Activated CD8-positive, alpha-beta T cell treated with anti-CD3 and anti-CD28 coated beads for 36 hours (primary cell): ENCODE data around the gene PARD3. TPM values are rescaled to one million over a fixed set of nuclear protein-coding genes. Genes with fewer than 3 reads are reported as not detected.

Experiments
- ATAC-seq: fragments of 200-7000 bp; cut with Tn5 transposase; one replicate; pipeline ENCODE4 v1.10.0; 2021; ENCODE audit warnings: mild to moderate bottlenecking, moderate library complexity
- CTCF ChIA-PET: fragments of 350-600 bp; sonication (Branson Sonifier 250); formaldehyde crosslinking; loops from one replicate; lab custom pipeline; 2021; ENCODE audit warnings: antibody characterized with exemption; lab: Charles Lee
- POLR2A ChIA-PET: fragments of 350-600 bp; sonication (Branson Sonifier 250); formaldehyde crosslinking; loops from one replicate; lab custom pipeline; 2021; ENCODE audit warnings: antibody characterized with exemption; lab: Charles Lee
- DNase-seq: peaks from one replicate; pipeline ENCODE4 v3.0.0-alpha.2; 2020
- H3K27ac Mint-ChIP-seq: one replicate; pipeline ENCODE4 v1.8.0; 2021; ENCODE audit warnings: mild to moderate bottlenecking, mixed read lengths
- H3K27me3 Mint-ChIP-seq: one replicate; pipeline ENCODE4 v1.8.0; 2021; ENCODE audit warnings: mixed read lengths
- H3K36me3 Mint-ChIP-seq: one replicate; pipeline ENCODE4 v1.8.0; 2021; ENCODE audit warnings: low read depth, mixed read lengths
- H3K4me1 Mint-ChIP-seq: one replicate; pipeline ENCODE4 v1.8.0; 2021; ENCODE audit warnings: low read depth, mixed read lengths
- H3K4me3 Mint-ChIP-seq: one replicate; pipeline ENCODE4 v1.8.0; 2021; ENCODE audit warnings: mild to moderate bottlenecking, moderate library complexity, mixed read lengths
- H3K9me3 Mint-ChIP-seq: one replicate; pipeline ENCODE4 v1.8.0; 2021; ENCODE audit warnings: mixed read lengths
- CTCF ChIP-seq: fragments of 200-600 bp; IDR thresholded peaks from one replicate; pipeline ENCODE4 v1.8.0; 2022; ENCODE audit warnings: antibody characterized with exemption, mild to moderate bottlenecking
- intact Hi-C: fragments of 100-400 bp; cut with micrococcal nuclease; formaldehyde crosslinking; loops from one replicate; pipeline ENCODE4 v1.10.0; 2022
- total RNA-seq, 2 experiments: library from RNA; stranded (reverse); gene quantifications; one replicate each; pipeline ENCODE4 v1.2.3, GENCODE V29; 2021

The PARD3 gene
- total RNA-seq, 2 experiments from 2014 or later: 1.6 to 2.0 TPM

- Mint-ChIP-seq H3K4me3 (no peak overlapping the region), H3K4me1 (no peaks in the 10 kb centered on the region), H3K9me3 (no peaks in the 10 kb centered on the region), H3K27ac (no peak overlapping the region), H3K36me3 (no peaks in the 10 kb centered on the region), H3K27me3 (no peaks in the 10 kb centered on the region)
- no peak for TF ChIP-seq CTCF
- no peak for DNase-seq
- intact Hi-C loops: no loop called here
- no peak for ATAC-seq
- CTCF ChIA-PET: no interaction called here
- POLR2A ChIA-PET: no interaction called here
These were observed 657.6 kb downstream of the PARD3 start for GRCh38 chr10:34157501-34157900.

- intact Hi-C loops: no loop called here
- TF ChIP-seq CTCF: no peak
- H3K9me3 Mint-ChIP-seq: no peaks in the 10 kb centered on the region
These were observed 658.2 kb downstream of the PARD3 start for GRCh38 chr10:34156781-34157425.

GRCh38 chr10:34155812-34156211 is 659.3 kb downstream of the PARD3 start:
- Mint-ChIP-seq H3K4me3 (no peak overlapping the region), H3K36me3 (no peaks in the 10 kb centered on the region), H3K9me3 (no peaks in the 10 kb centered on the region), H3K4me1 (no peaks in the 10 kb centered on the region), H3K27me3 (no peaks in the 10 kb centered on the region), H3K27ac (no peak overlapping the region)
- POLR2A ChIA-PET: no interaction called here
- intact Hi-C loops: no loop called here
- no peak for TF ChIP-seq CTCF
- DNase-seq: no peak
- ATAC-seq: no peak
- CTCF ChIA-PET: no interaction called here

More at GRCh38 chr10:34156781-34157425, 658.2 kb downstream of the PARD3 start:
- H3K27me3 Mint-ChIP-seq: no peaks in the 10 kb centered on the region
- POLR2A ChIA-PET: no interaction called here
- CTCF ChIA-PET: no interaction called here
- DNase-seq: no peak
- H3K27ac Mint-ChIP-seq: no peak overlapping the region
- H3K4me3 Mint-ChIP-seq: no peak overlapping the region
- H3K4me1 Mint-ChIP-seq: no peaks in the 10 kb centered on the region
- ATAC-seq: no peak
- no peaks in the 10 kb centered on the region for H3K36me3 Mint-ChIP-seq

- ChIA-PET POLR2A (no interaction called here), CTCF (no interaction called here)
- H3K4me1 Mint-ChIP-seq: no peaks in the 10 kb centered on the region
- DNase-seq: no peak
- no peaks in the 10 kb centered on the region for H3K9me3 Mint-ChIP-seq
- no peaks in the 10 kb centered on the region for H3K27me3 Mint-ChIP-seq
- TF ChIP-seq CTCF: no peak
- no peak overlapping the region for H3K27ac Mint-ChIP-seq
- no peak overlapping the region for H3K4me3 Mint-ChIP-seq
- no peaks in the 10 kb centered on the region for H3K36me3 Mint-ChIP-seq
- no peak for ATAC-seq
- intact Hi-C loops: no loop called here
These were observed 660.7 kb downstream of the PARD3 start for GRCh38 chr10:34154383-34154900.

- no peak for TF ChIP-seq CTCF
- H3K9me3 Mint-ChIP-seq: no peaks in the 10 kb centered on the region
- CTCF ChIA-PET: no interaction called here
- POLR2A ChIA-PET: no interaction called here
- ATAC-seq: no peak
- no peak for DNase-seq
- H3K4me1 Mint-ChIP-seq: no peaks in the 10 kb centered on the region
- H3K27ac Mint-ChIP-seq: no peak overlapping the region
- H3K4me3 Mint-ChIP-seq: no peak overlapping the region
- H3K36me3 Mint-ChIP-seq: no peaks in the 10 kb centered on the region
- H3K27me3 Mint-ChIP-seq: no peaks in the 10 kb centered on the region
- intact Hi-C loops: no loop called here
These were observed 661.3 kb downstream of the PARD3 start for GRCh38 chr10:34153663-34154382.
